K562 (cell line): ENCODE measurements around the gene FHIP1B. TPM values are rescaled to one million over a fixed set of nuclear protein-coding genes. Genes with fewer than 3 reads are reported as not detected.

Experiments used
- DMBX1 ChIP-seq: fragments of 250-450 bp; sonication (Bioruptor Pico); IDR thresholded peaks from 2 replicates; pipeline ENCODE4 v1.8.0; 2022; ENCODE audit warnings: inconsistent platforms, mild to moderate bottlenecking, moderate library complexity, borderline replicate concordance
- ETV6 ChIP-seq, 3 experiments: fragments of 150-350 bp in 1 of 3; sonication (generic) in 1 of 3; formaldehyde crosslinking in 1 of 3; IDR thresholded peaks; 2 replicates each; pipeline versions ENCODE4 v1.6.1 to v1.8.0; 2014 to 2022; ENCODE audit warnings: borderline replicate concordance in 2 of 3, low read depth in 2 of 3, antibody characterized with exemption in 1 of 3, low read length in 1 of 3, mild to moderate bottlenecking in 1 of 3, missing genetic modification reagents in 1 of 3
- MECOM ChIP-seq: fragments of 250-450 bp; sonication (Bioruptor Pico); IDR thresholded peaks from 2 replicates; pipeline ENCODE4 v1.8.0; 2022; ENCODE audit warnings: inconsistent platforms
- MEF2D ChIP-seq: conservative IDR thresholded peaks from 2 replicates; pipeline ENCODE4 v1.6.1; 2016; ENCODE audit warnings: low read depth, missing genetic modification characterization, missing compliant biosample characterization
- MGA ChIP-seq: fragments of 450-650 bp; IDR thresholded peaks from 2 replicates; pipeline ENCODE4 v1.6.1; 2016; ENCODE audit warnings: mild to moderate bottlenecking, moderate library complexity
- NFATC3 ChIP-seq: fragments of 450-650 bp; IDR thresholded peaks from 2 replicates; pipeline ENCODE4 v1.6.1; 2017; ENCODE audit warnings: mild to moderate bottlenecking
- OTX1 ChIP-seq: fragments of 450-650 bp; formaldehyde crosslinking; IDR thresholded peaks from 2 replicates; pipeline ENCODE4 v1.4.0; 2022; ENCODE audit warnings: mild to moderate bottlenecking
- RBFOX2 ChIP-seq: fragments of 200-400 bp; formaldehyde crosslinking; IDR thresholded peaks from 2 replicates; pipeline ENCODE4 v1.6.1; 2017; ENCODE audit warnings: low read depth, mild to moderate bottlenecking, low read length, moderate library complexity
- SRF ChIP-seq, 2 experiments: fragments of 250-450, 450-650 bp in 1 of 2; sonication (Bioruptor Pico) in 1 of 2; sonication (generic) in 1 of 2; formaldehyde crosslinking; IDR thresholded peaks; 2 replicates each; pipeline versions ENCODE4 v1.5.0 to v1.5.1; 2020 to 2022; ENCODE audit warnings: mild to moderate bottlenecking in 1 of 2, missing genetic modification reagents in 1 of 2
- TRIM24 ChIP-seq, 2 experiments: fragments of 450-650 bp; IDR thresholded peaks; 2 replicates each; pipeline ENCODE4 v1.6.1; 2016
- XRCC4 ChIP-seq: IDR thresholded peaks from one replicate; pipeline ENCODE4 v1.6.1; 2011; ENCODE audit not compliant: insufficient read depth, insufficient read length; ENCODE audit errors: extremely low read depth
- ZFP36 ChIP-seq: fragments of 150-350 bp; IDR thresholded peaks from 2 replicates; pipeline ENCODE4 v1.6.1; 2018; ENCODE audit warnings: low read length, low read depth; ENCODE audit not compliant: partially characterized antibody
- ZNF511 ChIP-seq: sonication (generic); formaldehyde crosslinking; IDR thresholded peaks from 2 replicates; pipeline ENCODE4 v1.8.0; 2022; ENCODE audit warnings: mild to moderate bottlenecking, missing genetic modification reagents
- ZNF655 ChIP-seq: fragments of 250-450 bp; sonication (Bioruptor Pico); IDR thresholded peaks from 2 replicates; pipeline ENCODE4 v1.5.0; 2021
- polyA plus RNA-seq, 8 experiments: library from polyadenylated mRNA; depleted of rRNA in 4 of 8; stranded (reverse) in 5 of 8; unstranded in 3 of 8; fragments of >200 nt; fragmentation: Nextera tagmentation in 2 of 8; fragmentation: Illumina TruSeq in 1 of 8; extraction: Ambion mirVana in 2 of 8; extraction: Trizol in 1 of 8; gene quantifications; 2 replicates each; pipeline versions ENCODE4 v1.2.1 to v1.2.3, GENCODE V29; 2011 to 2014; ENCODE audit warnings: inconsistent platforms in 1 of 8, missing spikeins in 1 of 8
- total RNA-seq, 7 experiments: library from RNA; depleted of rRNA in 6 of 7; stranded (reverse); fragments of >200 nt in 6 of 7; fragmentation: Illumina TruSeq in 2 of 7; extraction: Trizol in 2 of 7; gene quantifications; 2 replicates each; pipeline versions ENCODE4 v1.2.1 to v1.2.3, GENCODE V29; 2011 to 2021; ENCODE audit warnings: low replicate concordance in 1 of 7

The FHIP1B gene
- total and polyA plus RNA-seq, 9 of the 15 experiments (the other 6 are each of a cell fraction or from before 2014, with no cell fraction given) = 0.94 to 24.7 (median 15.6) TPM

GRCh38 chr11:6283453-6284023 is 49.1 kb upstream of the FHIP1B start (continued):
- TF ChIP-seq ZNF655 (CRISPR knock-in tag) (no peak), NFATC3 (no peak), ZFP36 (no peak), XRCC4 (no peak), MEF2D (tag) (no peak), DMBX1 (CRISPR knock-in tag) (peak; percentile 79; the same call in 1 of the 2 replicates), ZNF511 (CRISPR knock-in tag) (no peak), ETV6 (IDR thresholded peaks at IDR 0.05; ENCODE audit: borderline replicate concordance in 1 of 2, low read depth in 2 of 2, low read length in 1 of 2) (no peak), ETV6 (CRISPR knock-in tag; IDR thresholded peaks at IDR 0.05; ENCODE audit: borderline replicate concordance) (no peak), OTX1 (CRISPR knock-in tag) (no peak), TRIM24 (IDR thresholded peaks at IDR 0.05) (peak; percentile 48 to 73; a peak in 2 of 4 replicates), MGA (no peak), MECOM (CRISPR knock-in tag) (peak; percentile 61), RBFOX2 (no peak), SRF (CRISPR knock-in tag; IDR thresholded peaks at IDR 0.05) (no peak)
